HEK293 (cell line): ENCODE data around the gene KIRREL3.

ENCODE experiments used
- CTCF ChIA-PET: fragments of 350-600 bp; formaldehyde crosslinking; extraction: SDS; loops from one replicate; lab custom pipeline; 2021; ENCODE audit warnings: antibody characterized with exemption; lab: Yijun Ruan, JAX
- POLR2A ChIA-PET: fragments of 300-600 bp; formaldehyde crosslinking; extraction: SDS; loops from one replicate; lab custom pipeline; 2020; ENCODE audit warnings: antibody characterized with exemption, inconsistent platforms; lab: Yijun Ruan, JAX
- H3K27ac ChIP-seq: fragments of 200-500 bp; sonication (Bioruptor generic); 2 replicates; pipeline ENCODE4 v1.5.1; 2014; ENCODE audit warnings: low read depth, low read length, control low read depth, inconsistent platforms; ENCODE audit errors: extremely low read depth
- H3K36me3 ChIP-seq, 2 experiments: fragments of 200-500 bp in 1 of 2; sonication (Bioruptor generic) in 1 of 2; 1 replicate in 1 of 2; 2 replicates in 1 of 2; pipeline ENCODE4 v1.5.1; 2014 to 2017; ENCODE audit warnings: inconsistent platforms in 2 of 2, low read length in 2 of 2; ENCODE audit not compliant: control insufficient read depth in 2 of 2, insufficient read depth in 1 of 2
- H3K4me1 ChIP-seq: fragments of 200-500 bp; sonication (Bioruptor generic); 2 replicates; pipeline ENCODE4 v1.5.1; 2014; ENCODE audit warnings: mild to moderate bottlenecking, low read length, inconsistent platforms; ENCODE audit not compliant: control insufficient read depth, insufficient read depth
- H3K4me3 ChIP-seq: 2 replicates; pipeline ENCODE4 v1.5.1; 2011; ENCODE audit warnings: low read depth, mild to moderate bottlenecking, control low read depth, low read length, moderate library complexity
- H3K9me3 ChIP-seq: fragments of 200-500 bp; sonication (Bioruptor generic); 2 replicates; pipeline ENCODE4 v1.5.1; 2014; ENCODE audit warnings: low read depth, low read length, inconsistent platforms; ENCODE audit not compliant: control insufficient read depth, insufficient read depth
- BCL6B ChIP-seq: fragments of 450-650 bp; formaldehyde crosslinking; IDR thresholded peaks from 2 replicates; pipeline ENCODE4 v1.5.1; 2017; ENCODE audit warnings: missing biosample characterization, missing genetic modification characterization
- INSM2 ChIP-seq: fragments of 450-650 bp; formaldehyde crosslinking; IDR thresholded peaks from 2 replicates; pipeline ENCODE4 v1.5.1; 2016; ENCODE audit warnings: missing biosample characterization, missing genetic modification characterization
- PRDM1 ChIP-seq: fragments of 450-650 bp; formaldehyde crosslinking; IDR thresholded peaks from 2 replicates; pipeline ENCODE4; 2016; ENCODE audit warnings: missing biosample characterization, missing genetic modification characterization
- ZBTB11 ChIP-seq: fragments of 450-650 bp; formaldehyde crosslinking; conservative IDR thresholded peaks from 2 replicates; pipeline ENCODE4 v1.5.1; 2016; ENCODE audit warnings: low read depth, missing biosample characterization, missing genetic modification characterization
- ZFP37 ChIP-seq: fragments of 450-650 bp; formaldehyde crosslinking; IDR thresholded peaks from 2 replicates; pipeline ENCODE4 v1.5.1; 2016; ENCODE audit warnings: missing biosample characterization, missing genetic modification characterization
- ZNF114 ChIP-seq: fragments of 450-650 bp; formaldehyde crosslinking; IDR thresholded peaks from 2 replicates; pipeline ENCODE4 v1.5.0; 2017; ENCODE audit warnings: missing biosample characterization, missing genetic modification characterization
- ZNF132 ChIP-seq: fragments of 450-650 bp; formaldehyde crosslinking; IDR thresholded peaks from 2 replicates; pipeline ENCODE4 v1.5.1; 2017; ENCODE audit warnings: missing biosample characterization, missing genetic modification characterization, borderline replicate concordance
- ZNF174 ChIP-seq: fragments of 450-650 bp; formaldehyde crosslinking; IDR thresholded peaks from 2 replicates; pipeline ENCODE4 v1.5.0; 2017; ENCODE audit warnings: missing biosample characterization, mild to moderate bottlenecking, missing genetic modification characterization
- ZNF184 ChIP-seq: fragments of 450-650 bp; IDR thresholded peaks from 2 replicates; pipeline ENCODE4 v1.5.1; 2018; ENCODE audit warnings: missing biosample characterization, mild to moderate bottlenecking, missing genetic modification characterization
- ZNF2 ChIP-seq: fragments of 450-650 bp; formaldehyde crosslinking; IDR thresholded peaks from 2 replicates; pipeline ENCODE4 v1.5.1; 2016; ENCODE audit warnings: missing biosample characterization, missing genetic modification characterization
- ZNF221 ChIP-seq: fragments of 450-650 bp; formaldehyde crosslinking; IDR thresholded peaks from 2 replicates; pipeline ENCODE4 v1.5.1; 2017; ENCODE audit warnings: missing biosample characterization, missing genetic modification characterization, borderline replicate concordance
- ZNF350 ChIP-seq: fragments of 450-650 bp; formaldehyde crosslinking; IDR thresholded peaks from 2 replicates; pipeline ENCODE4 v1.5.0; 2017; ENCODE audit warnings: missing biosample characterization, mild to moderate bottlenecking, missing genetic modification characterization
- ZNF366 ChIP-seq: fragments of 450-650 bp; formaldehyde crosslinking; conservative IDR thresholded peaks from 2 replicates; pipeline ENCODE4 v1.5.1; 2016; ENCODE audit warnings: missing biosample characterization, missing genetic modification characterization
- ZNF398 ChIP-seq: fragments of 450-650 bp; formaldehyde crosslinking; IDR thresholded peaks from 2 replicates; pipeline ENCODE4 v1.5.1; 2017; ENCODE audit warnings: missing biosample characterization, missing genetic modification characterization
- ZNF433 ChIP-seq: fragments of 450-650 bp; formaldehyde crosslinking; IDR thresholded peaks from 2 replicates; pipeline ENCODE4 v1.5.1; 2016; ENCODE audit warnings: missing biosample characterization, missing genetic modification characterization, low read depth
- ZNF521 ChIP-seq: fragments of 450-650 bp; formaldehyde crosslinking; IDR thresholded peaks from 2 replicates; pipeline ENCODE4 v1.5.1; 2017; ENCODE audit warnings: missing biosample characterization, mild to moderate bottlenecking, missing genetic modification characterization
- ZNF561 ChIP-seq: fragments of 450-650 bp; IDR thresholded peaks from 2 replicates; pipeline ENCODE4 v1.5.1; 2018; ENCODE audit warnings: missing biosample characterization, missing genetic modification characterization, borderline replicate concordance
- ZNF645 ChIP-seq: fragments of 450-650 bp; formaldehyde crosslinking; IDR thresholded peaks from 2 replicates; pipeline ENCODE4; 2016; ENCODE audit warnings: missing biosample characterization, missing genetic modification characterization
- ZNF747 ChIP-seq: fragments of 450-650 bp; formaldehyde crosslinking; IDR thresholded peaks from 2 replicates; pipeline ENCODE4 v1.5.1; 2016; ENCODE audit warnings: missing biosample characterization, missing genetic modification characterization

Gene KIRREL3

GRCh38 chr11:126731576-126732142 lies 268.9 kb downstream of the KIRREL3 start (continued):
- no peak for TF ChIP-seq ZNF398 (tag by site-specific recombination)
- no peak for TF ChIP-seq ZNF433 (tag by site-specific recombination)
- TF ChIP-seq ZNF521 (tag by site-specific recombination) = no peak

GRCh38 chr11:126727381-126727780 lies 273.2 kb downstream of the KIRREL3 start:
- Histone ChIP-seq H3K4me3 (no peak overlapping the region), H3K9me3 (no peaks in the 10 kb centered on the region), H3K27ac (no peak overlapping the region)
- CTCF ChIA-PET = no interaction called here
- no peak for TF ChIP-seq BCL6B (tag by site-specific recombination)
- no peak for TF ChIP-seq ZNF645 (tag by site-specific recombination)
- TF ChIP-seq ZBTB11 (tag by site-specific recombination) = no peak
- TF ChIP-seq PRDM1 (tag by site-specific recombination) = no peak
- no peak for TF ChIP-seq ZNF174 (tag by site-specific recombination)
- TF ChIP-seq ZNF366 (tag by site-specific recombination) = no peak
- no peak for TF ChIP-seq ZNF561 (tag by site-specific recombination)
- no peak for TF ChIP-seq ZNF114 (tag by site-specific recombination)
- TF ChIP-seq ZNF2 (tag by site-specific recombination) = no peak
- TF ChIP-seq ZNF221 (tag by site-specific recombination) = no peak
- TF ChIP-seq ZFP37 (tag by site-specific recombination) = no peak
- no peak for TF ChIP-seq ZNF747 (tag by site-specific recombination)
- TF ChIP-seq ZNF350 (tag by site-specific recombination) = no peak
- no peak for TF ChIP-seq INSM2 (tag by site-specific recombination)
- no peak for TF ChIP-seq ZNF132 (tag by site-specific recombination)
- no peak for TF ChIP-seq ZNF184
- TF ChIP-seq, all 188 proteins: peak for 0
- POLR2A ChIA-PET = no interaction called here
- Histone ChIP-seq H3K4me1 (no peaks in the 10 kb centered on the region), H3K36me3 (no peaks in the 10 kb centered on the region)
